H1 (cell line): ENCODE measurements around the gene NRSN2. TPM values are rescaled to one million over a fixed set of nuclear protein-coding genes. Genes with fewer than 3 reads are reported as not detected.

Experiments
- CTCF ChIA-PET: fragments of 300-600 bp; sonication (Branson Sonifier 250); formaldehyde crosslinking; loops from one replicate; lab custom pipeline; 2021; ENCODE audit not compliant: partially characterized antibody; lab: Charles Lee
- POLR2A ChIA-PET: fragments of 300-600 bp; sonication (Branson Sonifier 250); formaldehyde crosslinking; loops from one replicate; lab custom pipeline; 2021; ENCODE audit warnings: inconsistent platforms; ENCODE audit not compliant: partially characterized antibody; lab: Charles Lee
- DNase-seq, 2 experiments: peaks; one replicate each; pipeline versions ENCODE4 v3.0.0 to v3.0.0-alpha.2; 2010 to 2022; ENCODE audit warnings: low spot score in 2 of 2, low read depth in 1 of 2, mixed read lengths in 1 of 2
- FAIRE-seq: peaks from 2 replicates; lab custom pipeline; 2011; peaks lifted over from hg19 to GRCh38; lab: Jason Lieb, UNC
- H2AFZ ChIP-seq: 2 replicates; pipeline ENCODE4 v1.8.1; 2012; ENCODE audit warnings: low read length, inconsistent platforms
- H2AK5ac ChIP-seq: 2 replicates; pipeline ENCODE4 v1.6.1; 2013; ENCODE audit warnings: low read depth, low read length
- H2BK120ac ChIP-seq: replicated peaks from 2 replicates; pipeline ENCODE3; 2013; ENCODE audit warnings: low read depth, low read length, inconsistent platforms
- H2BK12ac ChIP-seq: 2 replicates; pipeline ENCODE4 v1.6.1; 2013; ENCODE audit warnings: low read depth, low read length
- H2BK15ac ChIP-seq: 2 replicates; pipeline ENCODE4 v1.6.1; 2013; ENCODE audit warnings: low read length
- H2BK20ac ChIP-seq: 2 replicates; pipeline ENCODE4 v1.6.1; 2013; ENCODE audit warnings: low read length
- H2BK5ac ChIP-seq: 2 replicates; pipeline ENCODE4 v1.6.1; 2013; ENCODE audit warnings: low read depth, low read length
- H3K14ac ChIP-seq: 2 replicates; pipeline ENCODE4 v1.6.1; 2013; ENCODE audit warnings: inconsistent platforms; ENCODE audit not compliant: insufficient read length
- H3K18ac ChIP-seq: 2 replicates; pipeline ENCODE4 v1.6.1; 2013; ENCODE audit warnings: low read length; ENCODE audit errors: extremely low read depth
- H3K23ac ChIP-seq: 2 replicates; pipeline ENCODE4 v1.6.1; 2013; ENCODE audit warnings: inconsistent platforms; ENCODE audit not compliant: insufficient read length
- H3K23me2 ChIP-seq: 2 replicates; pipeline ENCODE4 v1.6.1; 2013; ENCODE audit warnings: low read depth, low read length
- H3K27ac ChIP-seq: 2 replicates; pipeline ENCODE4 v1.6.1; 2011; ENCODE audit warnings: low read depth, low read length, inconsistent platforms
- H3K27me3 ChIP-seq, 4 experiments: replicated peaks in 1 of 4; 1 replicate in 1 of 4; 2 replicates in 3 of 4; pipeline versions ENCODE4 v1.6.1 to v1.8.1; 2011 to 2013; ENCODE audit warnings: low read length in 3 of 4, mild to moderate bottlenecking in 3 of 4, inconsistent platforms in 2 of 4, mixed read lengths in 2 of 4, moderate library complexity in 1 of 4; ENCODE audit not compliant: control insufficient read depth in 3 of 4, insufficient read depth in 3 of 4; ENCODE audit errors: extremely low read depth in 1 of 4
- H3K36me3 ChIP-seq, 4 experiments: 2 replicates each; pipeline versions ENCODE4 v1.6.1 to v1.8.1; 2011 to 2013; ENCODE audit warnings: mild to moderate bottlenecking in 4 of 4, low read length in 3 of 4, moderate library complexity in 2 of 4, control low read depth in 1 of 4, inconsistent platforms in 1 of 4; ENCODE audit not compliant: insufficient read depth in 4 of 4, control insufficient read depth in 2 of 4
- H3K4ac ChIP-seq: replicated peaks from 2 replicates; pipeline ENCODE3; 2013; ENCODE audit warnings: low read length, low read depth, mixed read lengths, inconsistent platforms; ENCODE audit not compliant: insufficient read length
- H3K4me1 ChIP-seq, 4 experiments: replicated peaks in 1 of 4; 1 replicate in 1 of 4; 2 replicates in 3 of 4; pipeline versions ENCODE4 v1.6.1 to v1.8.1; 2011 to 2013; ENCODE audit warnings: low read length in 3 of 4, inconsistent platforms in 2 of 4, mixed read lengths in 1 of 4; ENCODE audit not compliant: insufficient read depth in 4 of 4, control insufficient read depth in 3 of 4
- H3K4me2 ChIP-seq, 2 experiments: 2 replicates each; pipeline versions ENCODE4 v1.6.1 to v1.8.1; 2011 to 2013; ENCODE audit warnings: low read depth in 2 of 2, low read length in 2 of 2, control low read depth in 1 of 2, inconsistent platforms in 1 of 2, mild to moderate bottlenecking in 1 of 2; ENCODE audit not compliant: insufficient read depth in 1 of 2
- H3K4me3 ChIP-seq, 4 experiments: fragments of 200-600, 300-600 bp in 1 of 4; sonication (generic), shearing (Covaris generic), sonication (Bioruptor Twin) in 1 of 4; 2 replicates each; pipeline versions ENCODE4 v1.5.1 to v1.8.1; 2011 to 2016; ENCODE audit warnings: low read length in 4 of 4, low read depth in 3 of 4, control low read depth in 2 of 4, inconsistent platforms in 2 of 4, mild to moderate bottlenecking in 2 of 4, mixed read lengths in 1 of 4, moderate library complexity in 1 of 4; ENCODE audit not compliant: insufficient read depth in 2 of 4; ENCODE audit errors: extremely low read depth in 1 of 4
- H3K56ac ChIP-seq: replicated peaks from 2 replicates; pipeline ENCODE3; 2013; ENCODE audit warnings: low read depth, mild to moderate bottlenecking, mixed read lengths, low read length, inconsistent platforms; ENCODE audit not compliant: insufficient read length
- H3K79me1 ChIP-seq: 2 replicates; pipeline ENCODE4 v1.6.1; 2013; ENCODE audit warnings: low read depth, low read length, control low read depth
- H3K79me2 ChIP-seq, 2 experiments: 2 replicates each; pipeline versions ENCODE4 v1.6.1 to v1.8.1; 2012 to 2013; ENCODE audit warnings: low read length in 2 of 2, mild to moderate bottlenecking in 2 of 2, inconsistent platforms in 1 of 2; ENCODE audit not compliant: insufficient read depth in 2 of 2, control insufficient read depth in 1 of 2
- H3K9ac ChIP-seq, 4 experiments: replicated peaks in 1 of 4; 1 replicate in 1 of 4; 2 replicates in 3 of 4; pipeline versions ENCODE4 v1.6.1 to v1.8.1; 2011 to 2013; ENCODE audit warnings: low read depth in 3 of 4, low read length in 3 of 4, control low read depth in 2 of 4, mild to moderate bottlenecking in 2 of 4, moderate library complexity in 2 of 4, inconsistent platforms in 1 of 4; ENCODE audit errors: extremely low read depth in 1 of 4
- H3K9me3 ChIP-seq, 2 experiments: 2 replicates each; pipeline versions ENCODE4 v1.6.1 to v1.8.1; 2012 to 2013; ENCODE audit warnings: mild to moderate bottlenecking in 2 of 2, moderate library complexity in 2 of 2, control low read depth in 1 of 2, inconsistent platforms in 1 of 2, low read depth in 1 of 2, low read length in 1 of 2, mixed read lengths in 1 of 2; ENCODE audit not compliant: insufficient read depth in 2 of 2
- H4K20me1 ChIP-seq, 2 experiments: replicated peaks in 1 of 2; 2 replicates each; pipeline versions ENCODE3 to v1.8.1; 2011 to 2013; ENCODE audit warnings: inconsistent platforms in 2 of 2, low read length in 2 of 2, mild to moderate bottlenecking in 1 of 2; ENCODE audit not compliant: insufficient read depth in 2 of 2, control insufficient read depth in 1 of 2
- H4K5ac ChIP-seq: 2 replicates; pipeline ENCODE4 v1.6.1; 2013; ENCODE audit warnings: low read length, low read depth, mixed read lengths, inconsistent platforms; ENCODE audit not compliant: insufficient read length
- H4K8ac ChIP-seq: 2 replicates; pipeline ENCODE4 v1.8.0; 2013; ENCODE audit warnings: mild to moderate bottlenecking, moderate library complexity, low read length, inconsistent platforms; ENCODE audit not compliant: insufficient read depth; ENCODE audit errors: extremely low read depth
- H4K91ac ChIP-seq: replicated peaks from 2 replicates; pipeline ENCODE3; 2013; ENCODE audit warnings: low read length, mixed read lengths, inconsistent platforms; ENCODE audit not compliant: insufficient read length
- CEBPB ChIP-seq: IDR thresholded peaks from 2 replicates; pipeline ENCODE4 v1.6.1; 2012; ENCODE audit warnings: low read depth, low read length
- CHD1 ChIP-seq: IDR thresholded peaks from 2 replicates; pipeline ENCODE4 v1.6.1; 2012; ENCODE audit warnings: low read depth, low read length, improper control_type of control experiment
- PHF8 ChIP-seq: fragments of 200-600 bp; sonication (generic); conservative IDR thresholded peaks from 2 replicates; pipeline ENCODE4 v1.7.1; 2012; ENCODE audit warnings: low read depth, mild to moderate bottlenecking, inconsistent platforms, low read length, moderate library complexity
- TBP ChIP-seq: IDR thresholded peaks from 2 replicates; pipeline ENCODE4 v1.6.1; 2011; ENCODE audit warnings: low read depth, low read length, improper control_type of control experiment
- WGBS, 2 experiments: shearing (Covaris generic) in 1 of 2; methylation state at CpG; one replicate each; pipeline versions ENCODE4 v1.1.6 to v1.1.7; 2013 to 2015; ENCODE audit warnings: low lambda C conversion rate in 2 of 2, mixed read lengths in 2 of 2, inconsistent platforms in 1 of 2, low coverage in 1 of 2, missing lambda C conversion rate in 1 of 2; ENCODE audit not compliant: insufficient replicate concordance in 2 of 2, insufficient coverage in 1 of 2, insufficient read length in 1 of 2; ENCODE audit errors: extremely low coverage in 1 of 2, missing lambda C conversion rate in 1 of 2; 5-methylcytosine and 5-hydroxymethylcytosine counted together
- polyA plus RNA-seq, 7 experiments: library from polyadenylated mRNA; depleted of rRNA in 3 of 7; stranded (reverse) in 5 of 7; unstranded in 2 of 7; fragments of >200 nt in 5 of 7; fragments of 200-250 nt in 2 of 7; gene quantifications; 1 replicate in 5 of 7; 2 replicates in 1 of 7; 4 replicates in 1 of 7; pipeline versions ENCODE4 v1.2.1 to v1.2.3, GENCODE V29; 2011 to 2013; ENCODE audit warnings: missing spikeins in 2 of 7, mixed read lengths in 2 of 7
- total RNA-seq: library from RNA; stranded (reverse); fragmentation: NEBNext Ultra II Directional; extraction: Animal tissue kit (Norgen Biotek cat#: 25700); gene quantifications from 2 replicates; pipeline ENCODE4 v1.2.1, GENCODE V29; 2021

The NRSN2 gene
- total and polyA plus RNA-seq, 2 of the 8 experiments (the other 6 are each of a cell fraction or from before 2014, with no cell fraction given) = 19.4 to 33.3 TPM

DNA sequence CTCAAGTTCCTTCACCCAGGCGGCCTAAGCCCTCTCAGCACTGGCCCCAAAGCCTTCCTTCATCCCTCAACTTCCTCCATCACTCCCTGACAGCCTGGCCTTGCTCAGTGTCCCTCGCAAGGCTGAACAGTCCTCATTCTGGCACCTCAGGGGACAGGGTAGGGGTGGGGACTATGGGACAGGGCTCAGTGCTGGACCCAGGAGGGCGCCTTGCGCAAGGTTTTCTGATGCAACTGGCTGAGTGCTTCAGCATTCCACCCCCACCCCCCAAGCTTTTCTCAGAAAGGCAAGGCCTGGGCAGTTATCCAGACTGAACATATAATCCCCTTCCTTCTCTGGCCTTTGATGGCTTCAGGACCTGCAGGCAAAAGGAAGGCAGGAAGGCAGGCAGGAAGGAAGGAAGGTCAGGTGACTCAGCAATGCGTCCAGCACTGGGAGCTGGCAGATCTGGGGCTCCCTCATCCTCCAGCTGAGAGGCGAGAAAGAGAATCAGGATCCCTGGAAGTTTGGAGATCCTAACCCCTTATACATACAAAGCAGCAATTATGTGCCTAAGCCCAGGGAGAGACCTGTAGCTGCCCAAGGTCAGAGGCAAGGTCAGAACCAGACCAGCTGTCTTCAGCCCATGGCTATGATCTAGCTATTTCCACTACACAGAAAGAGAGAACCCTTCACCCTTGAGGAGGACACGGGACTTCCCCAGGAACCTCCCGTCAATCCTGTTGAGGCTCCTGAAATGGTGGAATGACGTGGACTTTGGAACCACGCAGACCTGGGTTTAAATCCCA is 25.0 kb downstream of the NRSN2 start:
- peak overlapping the region; percentile 82 for H2BK5ac ChIP-seq
- H3K79me2 ChIP-seq = no peaks in the 10 kb centered on the region; a peak in 1 of 4 replicates
- H2AFZ ChIP-seq = peak overlapping the region; percentile 67; the same call in 1 of the 2 replicates
- no peak overlapping the region for H2BK120ac ChIP-seq
- peak overlapping the region; percentile 51 for H4K91ac ChIP-seq
- H3K18ac ChIP-seq = peak overlapping the region; percentile 79
- no peak overlapping the region for H3K4ac ChIP-seq
- no peaks in the 10 kb centered on the region for H4K20me1 ChIP-seq
- H4K8ac ChIP-seq = no peak overlapping the region
- no peak overlapping the region for H3K23ac ChIP-seq
- H4K5ac ChIP-seq = peak overlapping the region; percentile 9
- H3K9me3 ChIP-seq = no peaks in the 10 kb centered on the region
- H3K4me3 ChIP-seq = no peak overlapping the region
- H3K56ac ChIP-seq = no peak overlapping the region
- H2BK15ac ChIP-seq = peak overlapping the region; percentile 54; the same call in 1 of the 2 replicates
- ChIA-PET POLR2A (interaction anchor here (0.8 to 14.7 kb wide), 5 partner anchors 9 to 46 kb away, joined by 3 to 172 read pairs (median 6); partner anchors contain the start of genes SOX12 and TRIB3), CTCF (interaction anchor here (0.7 to 4.9 kb wide), 13 partner anchors 10 to 302 kb away, joined by 3 to 41 read pairs (median 3); no protein-coding TSS in a partner anchor)
- DNase-seq = no peak
- 86% methylated on average over 10 of the region's 10 CpGs; no CpG with 5 or more reads in 1 of the 2 experiments for WGBS, 2 experiments
- H3K27me3 ChIP-seq = no peaks in the 10 kb centered on the region; a peak in 1 of 7 replicates
- no peaks in the 10 kb centered on the region for H3K23me2 ChIP-seq
- TF ChIP-seq CEBPB (peak; percentile 84), PHF8 (no peak), CHD1 (no peak), TBP (no peak)
- H3K79me1 ChIP-seq = no peaks in the 10 kb centered on the region
- H3K9ac ChIP-seq = peak overlapping the region in 1 of 4 experiments; percentile 4; a peak in 1 of 7 replicates
- H2BK12ac ChIP-seq = peak overlapping the region; percentile 70
- H3K27ac ChIP-seq = no peak overlapping the region
- H2BK20ac ChIP-seq = peak overlapping the region; percentile 88; the same call in 1 of the 2 replicates
- H3K4me1 ChIP-seq = peaks cover 0 to 5% (median 0%) of the 10 kb centered on the region in 4 experiments; a peak in 2 of 7 replicates
- H3K14ac ChIP-seq = no peak overlapping the region
- H3K4me2 ChIP-seq = no peak overlapping the region; a peak in 1 of 4 replicates
- no peak for FAIRE-seq
- H3K36me3 ChIP-seq = no peaks in the 10 kb centered on the region; a peak in 1 of 8 replicates
- peak overlapping the region; percentile 89 for H2AK5ac ChIP-seq
